HL-60 (cell line): ENCODE data around the gene CRYBA2.

ENCODE experiments used
- DNase-seq, 2 experiments: peaks; one replicate each; pipeline ENCODE4 v3.0.0-alpha.2; 2010 to 2020; ENCODE audit warnings: low read depth in 1 of 2, low spot score in 1 of 2
- H3K27ac ChIP-seq: fragments of 250-450 bp; sonication (Bioruptor Pico); replicated peaks from 2 replicates; pipeline ENCODE4 v1.5.1; 2020; ENCODE audit warnings: mild to moderate bottlenecking, moderate library complexity
- H3K27me3 ChIP-seq: fragments of 250-450 bp; sonication (Bioruptor Pico); 2 replicates; pipeline ENCODE4 v1.5.1; 2021; ENCODE audit warnings: mild to moderate bottlenecking, moderate library complexity; ENCODE audit not compliant: insufficient read depth, poor library complexity, severe bottlenecking
- H3K4me3 ChIP-seq: replicated peaks from 2 replicates; pipeline ENCODE4 v1.5.1; 2011; ENCODE audit warnings: mild to moderate bottlenecking, control low read depth, low read length; ENCODE audit not compliant: insufficient read depth
- GABPA ChIP-seq: IDR thresholded peaks from 2 replicates; pipeline ENCODE4 v1.6.1; 2012; ENCODE audit warnings: low read depth
- POLR2AphosphoS5 ChIP-seq: IDR thresholded peaks from 2 replicates; pipeline ENCODE4 v1.6.1; 2012; ENCODE audit warnings: low read depth
- SPI1 ChIP-seq: IDR thresholded peaks from 2 replicates; pipeline ENCODE4 v1.6.1; 2012; ENCODE audit warnings: low read depth, mild to moderate bottlenecking, borderline replicate concordance
- TF ChIP-seq, protein P1 (sequence below): IDR thresholded peaks from one replicate; pipeline ENCODE4 v1.5.1; 2011; ENCODE audit warnings: low read length, control low read depth, inconsistent platforms; ENCODE audit not compliant: insufficient read depth
- TF ChIP-seq, protein P2 (sequence below): IDR thresholded peaks from 2 replicates; pipeline ENCODE4 v1.6.1; 2012; ENCODE audit warnings: low read depth; ENCODE audit not compliant: insufficient replicate concordance

CRYBA2 gene

DNA sequence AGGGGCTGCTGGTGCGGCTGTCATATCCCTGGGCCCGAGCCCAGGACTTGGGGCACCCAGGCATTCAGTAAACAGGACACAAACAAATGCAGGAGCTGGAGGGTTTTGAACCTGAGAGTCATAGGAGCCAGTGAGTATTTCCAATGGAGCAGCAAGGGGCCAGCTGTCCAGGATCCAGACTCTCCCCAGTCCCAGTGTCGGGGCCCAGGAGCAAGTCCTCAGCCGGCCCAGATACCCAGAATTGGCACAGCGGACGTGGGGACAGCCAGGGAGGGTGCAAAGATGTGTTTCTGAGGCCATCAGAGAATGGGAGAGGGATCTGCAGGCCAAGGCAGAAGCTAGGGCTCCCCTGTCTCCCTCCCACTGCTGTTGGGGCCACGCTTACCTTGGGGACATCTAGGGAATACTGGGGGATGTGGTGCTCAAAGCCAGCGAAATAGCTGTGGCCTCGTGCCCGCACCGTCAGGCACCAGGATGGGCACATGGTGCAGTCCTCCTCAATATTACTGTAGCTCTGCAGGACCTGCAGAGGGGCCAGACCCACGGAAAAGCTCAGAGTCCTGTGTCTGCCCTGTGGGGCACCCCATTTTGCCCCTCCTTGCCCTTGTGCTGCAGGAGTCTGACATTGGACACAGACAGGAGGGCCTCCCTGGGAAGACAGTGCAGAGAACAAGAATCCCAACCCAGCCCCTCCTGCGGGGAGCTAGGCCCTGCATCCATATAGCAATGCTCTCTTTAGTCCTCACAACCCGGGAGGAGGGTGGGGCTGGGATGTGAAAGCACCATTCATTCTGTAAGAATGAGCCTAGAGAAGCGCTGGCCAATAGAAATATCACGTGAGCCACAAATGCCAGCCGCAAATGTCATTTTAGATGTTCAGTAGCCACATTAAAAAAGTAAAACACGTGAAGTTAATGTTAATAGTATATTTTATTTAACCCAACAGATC is 32.7 kb upstream of the CRYBA2 start:
- H3K4me3 ChIP-seq = no peak overlapping the region
- DNase-seq = no peak
- no peak overlapping the region for H3K27ac ChIP-seq
- no peak for TF ChIP-seq SPI1
- TF ChIP-seq, protein P1, sequence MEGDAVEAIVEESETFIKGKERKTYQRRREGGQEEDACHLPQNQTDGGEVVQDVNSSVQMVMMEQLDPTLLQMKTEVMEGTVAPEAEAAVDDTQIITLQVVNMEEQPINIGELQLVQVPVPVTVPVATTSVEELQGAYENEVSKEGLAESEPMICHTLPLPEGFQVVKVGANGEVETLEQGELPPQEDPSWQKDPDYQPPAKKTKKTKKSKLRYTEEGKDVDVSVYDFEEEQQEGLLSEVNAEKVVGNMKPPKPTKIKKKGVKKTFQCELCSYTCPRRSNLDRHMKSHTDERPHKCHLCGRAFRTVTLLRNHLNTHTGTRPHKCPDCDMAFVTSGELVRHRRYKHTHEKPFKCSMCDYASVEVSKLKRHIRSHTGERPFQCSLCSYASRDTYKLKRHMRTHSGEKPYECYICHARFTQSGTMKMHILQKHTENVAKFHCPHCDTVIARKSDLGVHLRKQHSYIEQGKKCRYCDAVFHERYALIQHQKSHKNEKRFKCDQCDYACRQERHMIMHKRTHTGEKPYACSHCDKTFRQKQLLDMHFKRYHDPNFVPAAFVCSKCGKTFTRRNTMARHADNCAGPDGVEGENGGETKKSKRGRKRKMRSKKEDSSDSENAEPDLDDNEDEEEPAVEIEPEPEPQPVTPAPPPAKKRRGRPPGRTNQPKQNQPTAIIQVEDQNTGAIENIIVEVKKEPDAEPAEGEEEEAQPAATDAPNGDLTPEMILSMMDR = no peak
- TF ChIP-seq GABPA = no peak
- TF ChIP-seq, protein P2, sequence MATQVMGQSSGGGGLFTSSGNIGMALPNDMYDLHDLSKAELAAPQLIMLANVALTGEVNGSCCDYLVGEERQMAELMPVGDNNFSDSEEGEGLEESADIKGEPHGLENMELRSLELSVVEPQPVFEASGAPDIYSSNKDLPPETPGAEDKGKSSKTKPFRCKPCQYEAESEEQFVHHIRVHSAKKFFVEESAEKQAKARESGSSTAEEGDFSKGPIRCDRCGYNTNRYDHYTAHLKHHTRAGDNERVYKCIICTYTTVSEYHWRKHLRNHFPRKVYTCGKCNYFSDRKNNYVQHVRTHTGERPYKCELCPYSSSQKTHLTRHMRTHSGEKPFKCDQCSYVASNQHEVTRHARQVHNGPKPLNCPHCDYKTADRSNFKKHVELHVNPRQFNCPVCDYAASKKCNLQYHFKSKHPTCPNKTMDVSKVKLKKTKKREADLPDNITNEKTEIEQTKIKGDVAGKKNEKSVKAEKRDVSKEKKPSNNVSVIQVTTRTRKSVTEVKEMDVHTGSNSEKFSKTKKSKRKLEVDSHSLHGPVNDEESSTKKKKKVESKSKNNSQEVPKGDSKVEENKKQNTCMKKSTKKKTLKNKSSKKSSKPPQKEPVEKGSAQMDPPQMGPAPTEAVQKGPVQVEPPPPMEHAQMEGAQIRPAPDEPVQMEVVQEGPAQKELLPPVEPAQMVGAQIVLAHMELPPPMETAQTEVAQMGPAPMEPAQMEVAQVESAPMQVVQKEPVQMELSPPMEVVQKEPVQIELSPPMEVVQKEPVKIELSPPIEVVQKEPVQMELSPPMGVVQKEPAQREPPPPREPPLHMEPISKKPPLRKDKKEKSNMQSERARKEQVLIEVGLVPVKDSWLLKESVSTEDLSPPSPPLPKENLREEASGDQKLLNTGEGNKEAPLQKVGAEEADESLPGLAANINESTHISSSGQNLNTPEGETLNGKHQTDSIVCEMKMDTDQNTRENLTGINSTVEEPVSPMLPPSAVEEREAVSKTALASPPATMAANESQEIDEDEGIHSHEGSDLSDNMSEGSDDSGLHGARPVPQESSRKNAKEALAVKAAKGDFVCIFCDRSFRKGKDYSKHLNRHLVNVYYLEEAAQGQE = no peak
- TF ChIP-seq POLR2AphosphoS5 = no peak
- H3K27me3 ChIP-seq = peaks cover 7% of the 10 kb centered on the region

DNA sequence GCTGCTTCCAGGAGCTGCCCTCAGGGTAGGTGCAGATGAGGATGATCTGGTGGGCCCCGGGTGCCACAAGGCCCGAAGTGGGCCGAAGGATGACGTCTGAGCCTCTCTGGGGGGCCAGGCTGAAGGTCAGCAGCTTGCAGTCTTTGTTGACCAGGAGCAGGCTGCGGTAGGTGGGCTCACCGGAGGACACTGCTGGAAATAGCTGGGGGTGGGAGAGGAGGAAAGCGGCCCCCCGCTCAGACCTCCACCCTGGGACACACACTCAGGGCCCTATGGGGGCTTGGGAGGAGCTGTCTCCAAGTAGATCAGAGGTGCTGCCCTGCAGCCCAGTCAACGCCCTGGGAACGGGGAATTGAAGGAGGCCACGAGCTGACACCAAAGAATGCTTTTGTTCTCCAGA is 30.8 kb upstream of the CRYBA2 start:
- no peak for DNase-seq
- TF ChIP-seq GABPA (no peak), SPI1 (no peak), POLR2AphosphoS5 (no peak)
- TF ChIP-seq, protein P1 = no peak
- TF ChIP-seq, protein P2 = no peak
- Histone ChIP-seq H3K4me3 (no peak overlapping the region), H3K27ac (no peak overlapping the region), H3K27me3 (peaks cover 4% of the 10 kb centered on the region)

DNA sequence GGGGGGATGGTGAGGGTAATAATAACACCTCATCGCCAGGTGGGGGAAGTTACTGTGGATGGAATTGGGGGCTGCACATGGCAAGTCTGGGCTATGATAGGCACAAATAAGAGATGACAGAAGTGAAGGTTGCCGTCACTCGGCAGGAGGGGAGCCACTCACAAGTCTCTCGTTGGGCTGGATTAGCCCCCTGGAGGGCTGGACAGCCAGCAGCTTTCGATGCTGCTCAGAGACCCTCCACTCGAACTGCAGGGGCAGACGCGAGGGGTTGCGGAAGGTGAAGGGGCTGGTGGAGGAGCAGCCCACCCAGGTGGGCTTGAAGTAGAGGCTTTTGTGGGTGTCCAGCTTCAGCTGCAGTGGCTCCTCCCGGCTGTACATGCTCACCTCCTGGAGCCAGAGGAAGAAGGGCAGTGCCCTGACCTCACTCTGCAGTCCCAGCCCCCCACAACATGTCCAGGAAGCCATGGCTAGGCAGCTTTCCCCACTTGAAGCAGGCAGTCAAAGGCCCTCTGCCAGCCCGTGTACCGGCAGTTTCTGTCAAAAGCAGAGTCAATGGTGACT is 29.9 kb upstream of the CRYBA2 start:
- TF ChIP-seq POLR2AphosphoS5 (no peak), SPI1 (no peak), GABPA (no peak)
- TF ChIP-seq, protein P1 = no peak
- TF ChIP-seq, protein P2 = no peak
- DNase-seq = no peak
- Histone ChIP-seq H3K27me3 (peaks cover 4% of the 10 kb centered on the region), H3K4me3 (no peak overlapping the region), H3K27ac (no peak overlapping the region)
